ENCODE results near the gene PPP1R16B.
"Not testable (repeated sequence)": the region's sequence is repeated elsewhere in the genome, so short reads cannot be mapped to it uniquely, and the experiment has no call there.

Gene PPP1R16B

DNA sequence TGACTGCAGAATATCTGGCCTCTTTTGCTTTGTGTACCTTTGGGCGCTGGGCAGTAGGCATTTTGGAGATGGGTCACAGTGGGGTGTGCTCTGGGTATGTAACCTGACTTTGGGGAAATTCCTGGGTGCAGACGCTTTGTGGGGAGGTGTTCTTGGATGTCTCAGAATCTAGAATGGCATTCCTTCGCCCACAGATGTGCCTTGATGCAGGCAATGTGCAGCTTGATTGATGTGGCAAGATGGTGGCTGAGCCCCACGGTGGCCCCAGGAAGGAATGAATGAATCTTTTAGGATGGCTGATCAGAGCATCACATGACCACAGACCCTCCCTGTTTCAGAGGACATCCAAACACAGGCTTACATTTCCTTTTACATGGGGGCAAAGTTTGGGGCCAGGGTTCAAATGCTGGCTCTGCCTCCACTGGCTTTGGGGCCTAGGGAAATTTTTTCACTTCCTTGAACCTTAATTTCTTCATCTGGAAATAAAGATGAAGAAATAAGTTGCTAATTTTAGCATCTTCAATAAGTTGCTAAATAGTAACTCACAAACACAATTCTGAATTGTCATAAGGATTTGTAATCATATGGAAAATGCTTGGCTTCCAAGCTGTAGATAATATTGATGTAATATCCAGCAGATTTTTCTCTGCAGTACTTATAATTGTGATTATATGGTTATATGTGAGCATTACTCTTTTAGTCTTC, 5.6 kb downstream of the PPP1R16B start:
- DNase-seq (ENCODE audit: low spot score) = no peak
- in situ Hi-C loops (cut with MboI; ENCODE audit: low sequenced_read_pairs, unreplicated experiment) = no loop called here
- TF ChIP-seq, protein P1, sequence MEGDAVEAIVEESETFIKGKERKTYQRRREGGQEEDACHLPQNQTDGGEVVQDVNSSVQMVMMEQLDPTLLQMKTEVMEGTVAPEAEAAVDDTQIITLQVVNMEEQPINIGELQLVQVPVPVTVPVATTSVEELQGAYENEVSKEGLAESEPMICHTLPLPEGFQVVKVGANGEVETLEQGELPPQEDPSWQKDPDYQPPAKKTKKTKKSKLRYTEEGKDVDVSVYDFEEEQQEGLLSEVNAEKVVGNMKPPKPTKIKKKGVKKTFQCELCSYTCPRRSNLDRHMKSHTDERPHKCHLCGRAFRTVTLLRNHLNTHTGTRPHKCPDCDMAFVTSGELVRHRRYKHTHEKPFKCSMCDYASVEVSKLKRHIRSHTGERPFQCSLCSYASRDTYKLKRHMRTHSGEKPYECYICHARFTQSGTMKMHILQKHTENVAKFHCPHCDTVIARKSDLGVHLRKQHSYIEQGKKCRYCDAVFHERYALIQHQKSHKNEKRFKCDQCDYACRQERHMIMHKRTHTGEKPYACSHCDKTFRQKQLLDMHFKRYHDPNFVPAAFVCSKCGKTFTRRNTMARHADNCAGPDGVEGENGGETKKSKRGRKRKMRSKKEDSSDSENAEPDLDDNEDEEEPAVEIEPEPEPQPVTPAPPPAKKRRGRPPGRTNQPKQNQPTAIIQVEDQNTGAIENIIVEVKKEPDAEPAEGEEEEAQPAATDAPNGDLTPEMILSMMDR (IDR thresholded peaks at IDR 0.05; ENCODE audit: borderline replicate concordance, control extremely low read depth, extremely low read depth, insufficient read depth, missing control alignments) = no peak

DNA sequence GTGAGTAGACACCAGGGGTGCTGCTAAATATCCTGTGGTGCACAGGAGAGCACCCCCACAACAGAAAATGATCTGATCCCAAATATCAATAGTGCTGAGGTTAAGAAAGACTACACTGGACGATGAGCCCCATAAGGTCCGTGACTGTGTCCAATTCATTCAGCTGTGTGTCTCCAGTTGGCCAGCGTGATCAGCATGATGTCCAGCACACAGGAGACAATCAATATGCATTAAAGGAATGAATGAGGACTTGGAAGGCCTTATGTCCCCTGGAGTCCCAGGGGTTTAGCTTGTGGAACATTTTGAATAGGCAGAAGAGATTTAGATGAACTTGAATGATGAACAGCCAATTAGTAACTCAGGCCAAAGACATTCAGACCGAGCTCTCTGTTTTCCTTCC, 6.3 kb downstream of the PPP1R16B start:
- in situ Hi-C loops (cut with MboI; ENCODE audit: low sequenced_read_pairs, unreplicated experiment) = no loop called here
- TF ChIP-seq, protein P1 (IDR thresholded peaks at IDR 0.05; ENCODE audit: borderline replicate concordance, control extremely low read depth, extremely low read depth, insufficient read depth, missing control alignments) = no peak
- DNase-seq (ENCODE audit: low spot score) = no peak

DNA sequence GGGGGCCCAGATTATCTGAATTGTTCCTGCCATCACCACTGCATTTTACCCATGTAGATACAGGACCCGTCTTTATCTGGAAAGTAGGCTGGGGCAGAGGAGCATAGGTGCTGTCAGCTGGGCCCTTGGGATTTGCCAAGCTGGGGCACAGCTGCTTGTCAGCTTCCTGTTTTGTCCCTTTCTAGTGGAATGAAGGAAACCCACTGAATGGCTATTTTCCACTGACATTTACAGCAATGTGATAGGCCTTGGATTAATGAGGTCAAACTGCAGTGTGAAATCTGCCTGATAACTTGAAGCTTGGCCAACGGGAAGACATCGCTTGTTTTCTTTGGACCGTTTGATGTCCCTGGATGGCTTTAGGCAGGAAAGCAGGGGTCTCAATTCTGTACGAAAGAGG, 6.7 kb downstream of the PPP1R16B start:
- in situ Hi-C loops (cut with MboI; ENCODE audit: low sequenced_read_pairs, unreplicated experiment) = no loop called here
- TF ChIP-seq, protein P1 (IDR thresholded peaks at IDR 0.05; ENCODE audit: borderline replicate concordance, control extremely low read depth, extremely low read depth, insufficient read depth, missing control alignments) = no peak

DNA sequence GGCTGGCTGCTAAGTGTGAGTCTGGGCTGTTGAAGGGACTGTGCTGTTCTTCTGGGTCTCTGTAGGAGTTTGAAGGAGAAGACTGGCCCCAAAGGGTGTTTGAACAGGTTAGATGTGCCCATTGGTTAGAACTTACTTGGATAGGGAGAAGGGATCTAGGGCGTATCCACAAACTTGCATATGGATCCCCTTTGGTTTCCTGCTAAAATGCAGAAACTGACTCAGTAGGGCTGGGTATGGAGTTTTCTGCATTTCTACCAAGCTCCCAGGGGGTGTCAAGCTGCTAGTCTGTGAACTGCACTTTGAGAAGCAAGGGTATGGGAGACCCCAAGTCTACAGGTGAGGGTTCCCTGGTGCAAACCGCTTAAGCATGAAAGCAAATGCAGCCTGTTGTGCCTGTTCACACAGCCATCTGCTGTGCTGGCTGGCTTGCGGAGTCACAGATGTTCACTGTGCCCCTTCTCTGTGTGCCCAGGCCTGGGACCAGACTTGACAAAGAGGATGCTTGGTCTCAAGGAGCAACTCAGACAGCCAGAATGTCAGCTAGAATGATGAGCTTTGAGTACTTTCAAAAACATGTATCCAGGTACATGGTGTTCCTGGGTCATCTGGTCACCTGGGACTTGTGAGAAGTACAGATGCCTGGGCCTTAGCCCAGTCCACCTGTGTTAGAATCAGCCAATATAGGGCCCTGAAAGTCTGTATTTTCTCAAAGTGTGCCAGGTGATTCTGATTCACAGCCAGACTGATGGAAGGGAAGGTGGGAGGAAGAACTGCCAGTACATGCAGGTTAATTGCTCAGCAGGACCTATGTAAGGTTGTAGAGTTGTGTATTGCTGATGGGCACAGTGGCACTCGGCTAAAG, 7.4 kb downstream of the PPP1R16B start:
- no peak for DNase-seq (ENCODE audit: low spot score)
- in situ Hi-C loops (cut with MboI; ENCODE audit: low sequenced_read_pairs, unreplicated experiment) = no loop called here
- TF ChIP-seq, protein P1 (IDR thresholded peaks at IDR 0.05; ENCODE audit: borderline replicate concordance, control extremely low read depth, extremely low read depth, insufficient read depth, missing control alignments) = no peak

More for the DNA sequence above, 6.7 kb downstream of the PPP1R16B start:
- DNase-seq (ENCODE audit: low spot score) = no peak

DNA sequence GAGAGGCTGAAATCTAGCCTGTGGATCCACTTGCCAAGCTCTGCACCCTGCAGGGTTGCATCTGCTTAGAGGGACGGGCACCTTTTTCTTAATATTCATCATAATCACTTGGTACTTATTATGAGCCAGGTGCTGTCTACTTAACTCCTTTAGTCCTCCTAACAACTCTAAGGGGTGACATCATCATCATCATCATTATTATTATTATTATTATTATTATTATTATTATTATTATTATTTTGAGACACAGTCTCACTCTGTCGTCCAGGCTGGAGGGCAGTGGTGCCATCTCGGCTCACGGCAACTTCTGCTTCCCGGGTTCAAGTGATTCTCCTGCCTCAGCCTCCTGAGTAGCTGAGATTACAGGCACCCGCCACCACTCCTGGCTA, 8.1 kb downstream of the PPP1R16B start:
- in situ Hi-C loops (cut with MboI; ENCODE audit: low sequenced_read_pairs, unreplicated experiment); DNase-seq (ENCODE audit: low spot score): not testable (repeated sequence)

DNA sequence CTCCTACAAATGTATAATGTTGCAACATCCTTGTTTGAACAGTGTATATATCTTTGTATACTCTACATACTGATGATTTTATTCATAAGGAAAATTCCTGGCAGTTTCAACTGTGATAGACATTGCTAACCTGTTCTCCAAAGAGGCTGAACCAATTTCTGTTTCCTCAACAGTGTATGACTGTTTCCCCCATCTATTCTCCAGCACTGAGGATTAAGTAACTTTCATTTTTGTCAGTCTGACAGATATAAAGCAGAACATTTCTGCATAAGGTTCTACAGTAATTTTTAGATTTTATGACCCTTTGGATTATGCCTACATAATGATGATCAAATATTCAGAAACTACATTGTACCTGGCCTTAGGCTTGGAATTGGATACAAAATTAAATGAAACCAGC, 9.9 kb downstream of the PPP1R16B start:
- in situ Hi-C loops (cut with MboI; ENCODE audit: low sequenced_read_pairs, unreplicated experiment) = no loop called here
- no peak for DNase-seq (ENCODE audit: low spot score)
- TF ChIP-seq, protein P1 (IDR thresholded peaks at IDR 0.05; ENCODE audit: borderline replicate concordance, control extremely low read depth, extremely low read depth, insufficient read depth, missing control alignments) = no peak
